ENCODE results near the gene TAF4B. TPM values are rescaled to one million over a fixed set of nuclear protein-coding genes. Genes with fewer than 3 reads are reported as not detected.
A peak's percentile ranks its signal among the peaks of the same experiment; 100 is the strongest.
"Not testable (repeated sequence)": the region's sequence is repeated elsewhere in the genome, so short reads cannot be mapped to it uniquely, and the experiment has no call there.

Gene TAF4B
- polyA plus RNA-seq, 6 donors from 2014 or later = 4.9 to 13.5 (median 11.4) TPM

DNA sequence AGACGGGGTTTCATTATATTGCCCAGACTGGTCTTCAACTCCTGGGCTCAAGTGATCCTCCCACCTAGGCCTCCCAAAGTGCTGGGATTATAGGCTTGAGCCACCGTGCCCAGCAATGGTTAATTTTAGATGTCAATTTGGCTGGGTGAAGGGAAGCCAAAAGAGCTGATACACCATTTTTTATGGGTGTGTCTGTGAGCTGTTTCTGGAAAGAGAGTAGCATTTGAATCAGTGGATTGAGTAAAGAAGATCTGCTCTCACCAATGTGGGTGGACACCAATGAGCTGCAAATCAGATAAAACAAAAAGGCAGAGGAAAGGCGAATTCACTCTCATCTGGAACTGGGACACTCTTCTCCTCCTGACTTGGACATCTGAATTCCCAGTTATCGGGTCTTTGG is 16.1 kb upstream of the TAF4B start:
- no peak overlapping the region for H3K27ac Mint-ChIP-seq
- H3K9me3 Mint-ChIP-seq = no peaks in the 10 kb centered on the region
- ATAC-seq (ENCODE audit: low read depth in 2 of 2) = no peak
- H3K27me3 Mint-ChIP-seq = no peaks in the 10 kb centered on the region
- H3K4me1 Mint-ChIP-seq = peaks cover 10 to 16% (median 14%) of the 10 kb centered on the region in 3 donors
- H3K36me3 Mint-ChIP-seq = no peaks in the 10 kb centered on the region
- H3K4me3 Mint-ChIP-seq = no peak overlapping the region
- DNase-seq = no peak

DNA sequence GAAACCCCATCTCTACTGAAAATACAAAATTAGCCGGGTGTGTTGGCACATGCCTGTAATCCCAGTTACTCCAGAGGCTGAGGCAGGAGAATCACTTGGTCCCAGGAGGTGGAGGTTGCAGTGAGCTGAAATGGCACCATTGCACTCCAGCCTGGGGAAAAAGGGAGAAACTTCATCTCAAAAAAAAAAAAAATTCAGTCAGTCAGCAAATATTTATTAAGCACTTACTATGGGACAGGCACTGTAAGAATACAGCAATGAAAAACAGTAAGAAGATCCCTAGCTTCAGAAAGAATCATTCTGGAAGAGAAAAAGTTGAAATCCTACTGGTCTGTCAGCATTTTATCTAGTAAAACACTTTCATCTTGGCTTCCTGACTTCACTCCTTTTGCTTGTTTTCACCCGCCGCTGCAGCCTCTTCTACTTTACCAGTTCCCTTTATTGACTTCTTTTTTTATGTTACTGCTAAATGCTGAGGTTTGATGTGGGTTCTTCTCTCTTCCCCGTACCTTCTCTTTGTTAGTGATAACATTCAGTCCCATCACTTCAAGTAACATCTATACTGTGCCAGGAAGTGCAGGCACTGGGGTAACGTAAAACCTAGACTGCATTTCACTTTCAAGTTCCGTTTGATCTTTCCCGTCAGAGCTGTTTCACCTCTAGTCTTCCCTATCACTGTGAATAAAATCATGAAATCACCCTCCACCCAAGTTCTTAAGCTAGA is 10.8 kb upstream of the TAF4B start:
- peak; percentile 96 to 97 for ATAC-seq (ENCODE audit: low read depth in 2 of 2)
- peak overlapping the region; percentile 55 to 95 (median 88) for H3K27ac Mint-ChIP-seq
- peak; percentile 62 for DNase-seq
- H3K4me1 Mint-ChIP-seq = peaks cover 13 to 27% (median 19%) of the 10 kb centered on the region in 3 donors
- no peaks in the 10 kb centered on the region for H3K36me3 Mint-ChIP-seq
- H3K27me3 Mint-ChIP-seq = no peaks in the 10 kb centered on the region
- H3K9me3 Mint-ChIP-seq = no peaks in the 10 kb centered on the region
- peak overlapping the region; percentile 46 to 90 (median 73) for H3K4me3 Mint-ChIP-seq

- Mint-ChIP-seq H3K27me3 (no peaks in the 10 kb centered on the region), H3K4me1 (peaks cover 18 to 32% (median 29%) of the 10 kb centered on the region in 3 donors), H3K4me3 (peak overlapping the region; percentile 66 to 97 (median 94)), H3K36me3 (no peaks in the 10 kb centered on the region), H3K9me3 (no peaks in the 10 kb centered on the region), H3K27ac (peak overlapping the region; percentile 82 to 99 (median 98))
- no peak for DNase-seq
- ATAC-seq (ENCODE audit: low read depth in 2 of 2) = no peak
Observed at GRCh38 chr18:26225022-26225693, 1.1 kb upstream of the TAF4B start.

- Mint-ChIP-seq H3K27me3 (no peaks in the 10 kb centered on the region), H3K4me3 (peak overlapping the region; percentile 87 to 98 (median 96)), H3K9me3 (no peaks in the 10 kb centered on the region), H3K36me3 (no peaks in the 10 kb centered on the region), H3K27ac (peak overlapping the region; percentile 82 to 99 (median 98)), H3K4me1 (peaks cover 24 to 35% (median 32%) of the 10 kb centered on the region in 3 donors)
- peak; percentile 3 for DNase-seq
- ATAC-seq (ENCODE audit: low read depth in 2 of 2) = no peak
Observed at GRCh38 chr18:26225915-26226228, 373 bp upstream of the TAF4B start.

DNA sequence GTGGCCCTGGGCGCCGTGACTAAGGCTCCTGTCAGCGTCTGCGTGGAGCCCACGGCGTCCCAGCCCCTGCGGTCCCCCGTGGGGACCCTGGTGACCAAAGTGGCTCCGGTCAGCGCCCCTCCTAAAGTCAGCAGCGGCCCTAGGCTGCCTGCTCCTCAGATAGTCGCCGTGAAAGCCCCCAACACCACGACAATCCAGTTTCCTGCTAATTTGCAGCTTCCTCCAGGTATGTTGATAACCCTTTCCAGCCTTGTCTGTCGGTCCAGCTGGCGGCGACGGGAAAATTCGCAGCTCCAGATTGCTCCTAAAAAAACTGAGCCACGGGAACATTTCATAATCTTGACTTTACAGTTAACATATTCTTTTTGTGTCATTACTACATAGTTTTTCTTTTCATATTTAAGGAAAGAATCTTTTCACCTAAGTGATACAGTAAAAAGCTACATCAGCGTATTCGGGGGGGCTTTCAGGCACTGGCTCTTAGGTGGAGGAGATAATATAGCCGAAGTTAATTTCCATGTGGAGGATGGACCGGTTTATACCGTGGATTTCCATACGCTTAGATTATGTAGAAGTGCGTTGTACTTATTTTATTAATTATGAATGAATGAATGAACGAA is 916 bp downstream of the TAF4B start:
- peak overlapping the region; percentile 86 to 97 (median 94) for H3K27ac Mint-ChIP-seq
- no peaks in the 10 kb centered on the region for H3K27me3 Mint-ChIP-seq
- H3K9me3 Mint-ChIP-seq = no peaks in the 10 kb centered on the region
- H3K36me3 Mint-ChIP-seq = no peaks in the 10 kb centered on the region
- DNase-seq (no peak), ATAC-seq (ENCODE audit: low read depth in 2 of 2) (no peak)
- peak overlapping the region; percentile 87 to 98 (median 97) for H3K4me3 Mint-ChIP-seq
- peaks cover 24 to 43% (median 32%) of the 10 kb centered on the region in 3 donors for H3K4me1 Mint-ChIP-seq

DNA sequence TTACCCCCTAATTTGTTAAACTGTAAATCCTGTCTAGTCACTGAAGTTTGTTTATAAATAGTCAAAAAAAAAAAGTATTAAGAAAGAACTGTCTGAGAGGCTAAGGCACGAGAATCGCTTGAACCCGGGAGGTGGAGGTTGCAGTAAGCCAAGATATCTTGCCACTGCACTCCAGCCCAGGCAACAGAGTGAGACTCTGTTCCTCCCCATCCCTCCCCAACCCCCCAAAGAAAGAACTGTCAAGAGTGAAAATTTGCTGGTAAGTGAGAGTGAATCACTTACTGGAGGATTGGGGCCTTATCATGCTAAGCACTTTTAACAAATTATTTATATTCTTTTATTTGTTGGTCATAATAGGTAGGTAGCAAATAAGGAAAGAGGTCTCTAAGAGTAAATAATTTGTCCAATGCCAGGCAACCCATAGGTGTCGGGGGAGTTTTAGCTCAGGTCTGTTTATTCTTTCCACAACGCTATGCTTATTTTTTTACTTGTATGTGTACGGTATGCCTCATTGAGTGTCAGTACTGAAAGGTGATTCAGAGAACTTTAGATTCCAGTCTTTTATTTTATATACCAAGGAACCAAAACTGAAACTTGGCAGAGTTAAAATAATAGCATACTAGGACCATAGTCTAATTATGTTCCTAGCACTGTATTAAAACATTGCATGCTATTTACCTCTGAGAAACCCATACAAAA is 2.5 kb downstream of the TAF4B start:
- no peak for ATAC-seq (ENCODE audit: low read depth in 2 of 2)
- no peaks in the 10 kb centered on the region for H3K36me3 Mint-ChIP-seq
- H3K4me3 Mint-ChIP-seq = peak overlapping the region; percentile 22 to 97 (median 91)
- no peaks in the 10 kb centered on the region for H3K9me3 Mint-ChIP-seq
- H3K27ac Mint-ChIP-seq = peak overlapping the region in 4 of 6 donors; percentile 11 to 86 (median 25)
- no peaks in the 10 kb centered on the region for H3K27me3 Mint-ChIP-seq
- peaks cover 34 to 58% (median 43%) of the 10 kb centered on the region in 3 donors for H3K4me1 Mint-ChIP-seq
- no peak for DNase-seq

GRCh38 chr18:26230497-26230896 is 4.3 kb downstream of the TAF4B start:
- H3K4me3 Mint-ChIP-seq = peak overlapping the region in 2 of 8 donors; percentile 46 to 58
- ATAC-seq (ENCODE audit: low read depth in 2 of 2) = no peak
- peaks cover 44 to 69% (median 47%) of the 10 kb centered on the region in 3 donors for H3K4me1 Mint-ChIP-seq

DNA sequence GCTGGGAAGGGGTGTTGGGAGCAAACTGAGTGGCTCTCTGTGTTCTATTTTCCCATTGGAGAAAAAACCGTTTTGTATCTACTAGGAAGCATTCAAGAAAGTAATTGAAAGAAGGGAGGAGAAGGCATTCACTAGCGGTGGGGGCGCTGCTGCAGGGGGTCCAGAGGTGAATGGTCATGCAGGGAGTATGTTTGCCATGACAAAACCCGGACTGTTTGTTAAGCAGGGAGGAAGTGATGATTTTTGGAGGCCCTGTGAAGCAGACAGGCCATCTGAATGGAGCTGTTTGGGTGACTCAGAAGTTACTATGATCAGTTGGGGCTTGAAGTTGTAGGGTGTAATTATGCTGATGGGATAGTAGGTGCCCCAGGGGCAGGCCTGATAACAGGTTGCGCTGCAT is 7.0 kb downstream of the TAF4B start:
- H3K36me3 Mint-ChIP-seq = no peaks in the 10 kb centered on the region
- DNase-seq = no peak
- H3K27me3 Mint-ChIP-seq = no peaks in the 10 kb centered on the region
- H3K4me3 Mint-ChIP-seq = peak overlapping the region in 2 of 8 donors; percentile 36 to 64
- H3K27ac Mint-ChIP-seq = peak overlapping the region in 2 of 6 donors; percentile 42 to 44
- no peaks in the 10 kb centered on the region for H3K9me3 Mint-ChIP-seq
- H3K4me1 Mint-ChIP-seq = peaks cover 41 to 74% (median 47%) of the 10 kb centered on the region in 3 donors
- no peak for ATAC-seq (ENCODE audit: low read depth in 2 of 2)

More at GRCh38 chr18:26230497-26230896, 4.3 kb downstream of the TAF4B start:
- Mint-ChIP-seq H3K36me3 (no peaks in the 10 kb centered on the region), H3K9me3 (no peaks in the 10 kb centered on the region), H3K27ac (peak overlapping the region in 1 of 6 donors; percentile 70), H3K27me3 (no peaks in the 10 kb centered on the region)
- no peak for DNase-seq

- H3K9me3 Mint-ChIP-seq = peaks cover 0 to 13% (median 7%) of the 10 kb centered on the region in 7 donors
- peaks cover 39 to 63% (median 41%) of the 10 kb centered on the region in 3 donors for H3K4me1 Mint-ChIP-seq
- H3K4me3 Mint-ChIP-seq; H3K27me3 Mint-ChIP-seq; H3K36me3 Mint-ChIP-seq; DNase-seq; ATAC-seq (ENCODE audit: low read depth in 2 of 2): not testable (repeated sequence)
- H3K27ac Mint-ChIP-seq = peak overlapping the region in 1 of 6 donors; percentile 52
Observed at GRCh38 chr18:26237363-26237762, 11.1 kb downstream of the TAF4B start.

GRCh38 chr18:26238718-26239117 is 12.5 kb downstream of the TAF4B start:
- H3K27me3 Mint-ChIP-seq; DNase-seq; H3K4me3 Mint-ChIP-seq; ATAC-seq (ENCODE audit: low read depth in 2 of 2); H3K27ac Mint-ChIP-seq: not testable (repeated sequence)
- peaks cover 29 to 52% (median 30%) of the 10 kb centered on the region in 3 donors for H3K4me1 Mint-ChIP-seq
- peaks cover 4 to 20% (median 16%) of the 10 kb centered on the region in 7 donors for H3K9me3 Mint-ChIP-seq
- peaks cover 9 to 16% of the 10 kb centered on the region in 2 donors for H3K36me3 Mint-ChIP-seq

DNA sequence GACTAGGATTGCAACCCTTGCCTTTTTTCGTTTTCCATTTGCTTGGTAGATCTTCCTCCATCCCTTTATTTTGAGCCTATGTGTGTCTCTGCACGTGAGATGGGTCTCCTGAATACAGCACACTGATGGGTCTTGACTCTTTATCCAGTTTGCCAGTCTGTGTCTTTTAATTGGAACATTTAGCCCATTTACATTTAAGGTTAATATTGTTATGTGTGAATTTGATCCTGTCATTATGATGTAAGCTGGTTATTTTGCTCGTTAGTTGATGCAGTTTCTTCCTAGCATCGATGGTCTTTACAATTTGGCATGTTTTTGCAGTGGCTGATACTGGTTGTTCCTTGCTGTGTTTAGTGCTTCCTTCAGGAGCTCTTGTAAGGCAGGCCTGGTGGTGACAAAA is 16.1 kb downstream of the TAF4B start:
- not testable (repeated sequence) for DNase-seq; H3K27me3 Mint-ChIP-seq; ATAC-seq (ENCODE audit: low read depth in 2 of 2); H3K27ac Mint-ChIP-seq
- peaks cover 10 to 21% (median 15%) of the 10 kb centered on the region in 3 donors for H3K4me1 Mint-ChIP-seq
- peak overlapping the region in 1 of 8 donors; percentile 35 for H3K4me3 Mint-ChIP-seq
- peaks cover 13 to 29% of the 10 kb centered on the region in 2 donors for H3K36me3 Mint-ChIP-seq
- H3K9me3 Mint-ChIP-seq = peaks cover 8 to 34% (median 27%) of the 10 kb centered on the region in 7 donors

- Mint-ChIP-seq H3K36me3 (peaks cover 13 to 29% of the 10 kb centered on the region in 2 donors), H3K9me3 (peaks cover 8 to 34% (median 27%) of the 10 kb centered on the region in 7 donors), H3K4me1 (peaks cover 7 to 16% (median 8%) of the 10 kb centered on the region in 3 donors)
- DNase-seq; ATAC-seq (ENCODE audit: low read depth in 2 of 2); H3K4me3 Mint-ChIP-seq; H3K27ac Mint-ChIP-seq; H3K27me3 Mint-ChIP-seq: not testable (repeated sequence)
Observed at GRCh38 chr18:26245434-26245833, 19.2 kb downstream of the TAF4B start.

- H3K4me3 Mint-ChIP-seq = no peak overlapping the region
- no peaks in the 10 kb centered on the region for H3K36me3 Mint-ChIP-seq
- DNase-seq (no peak), ATAC-seq (ENCODE audit: low read depth in 2 of 2) (no peak)
- H3K9me3 Mint-ChIP-seq = no peaks in the 10 kb centered on the region
- peaks cover 29 to 43% (median 43%) of the 10 kb centered on the region in 3 donors for H3K4me1 Mint-ChIP-seq
- no peak overlapping the region for H3K27ac Mint-ChIP-seq
- H3K27me3 Mint-ChIP-seq = no peaks in the 10 kb centered on the region
Observed at GRCh38 chr18:26252411-26252810, 26.2 kb downstream of the TAF4B start.
